HL-60 (cell line): ENCODE results near the gene TTC21A.

Experiments
- CTCF ChIP-seq: IDR thresholded peaks from one replicate; pipeline ENCODE4 v1.5.1; 2011; ENCODE audit warnings: low read length, control low read depth, inconsistent platforms; ENCODE audit not compliant: insufficient read depth
- POLR2AphosphoS5 ChIP-seq: IDR thresholded peaks from 2 replicates; pipeline ENCODE4 v1.6.1; 2012; ENCODE audit warnings: low read depth
- REST ChIP-seq: IDR thresholded peaks from 2 replicates; pipeline ENCODE4 v1.6.1; 2012; ENCODE audit warnings: low read depth; ENCODE audit not compliant: insufficient replicate concordance
- SPI1 ChIP-seq: IDR thresholded peaks from 2 replicates; pipeline ENCODE4 v1.6.1; 2012; ENCODE audit warnings: low read depth, mild to moderate bottlenecking, borderline replicate concordance

- TF ChIP-seq CTCF (no peak), SPI1 (no peak), POLR2AphosphoS5 (no peak), REST (no peak)
These were observed 40.2 kb upstream of the TTC21A start for GRCh38 chr3:39067286-39067685.
